GM18505 (cell line): ENCODE measurements around the gene TMEM164.

Source experiments
- ATAC-seq: cut with Tn5 transposase; IDR thresholded peaks from one replicate; pipeline ENCODE4 v1.9.1; 2021; ENCODE audit not compliant: unreplicated experiment
- POLR2A ChIP-seq: IDR thresholded peaks from 4 replicates; pipeline ENCODE4 v1.6.1; 2011; ENCODE audit warnings: borderline replicate concordance; ENCODE audit not compliant: insufficient read depth, insufficient read length; ENCODE audit errors: extremely low read depth

Gene TMEM164

DNA sequence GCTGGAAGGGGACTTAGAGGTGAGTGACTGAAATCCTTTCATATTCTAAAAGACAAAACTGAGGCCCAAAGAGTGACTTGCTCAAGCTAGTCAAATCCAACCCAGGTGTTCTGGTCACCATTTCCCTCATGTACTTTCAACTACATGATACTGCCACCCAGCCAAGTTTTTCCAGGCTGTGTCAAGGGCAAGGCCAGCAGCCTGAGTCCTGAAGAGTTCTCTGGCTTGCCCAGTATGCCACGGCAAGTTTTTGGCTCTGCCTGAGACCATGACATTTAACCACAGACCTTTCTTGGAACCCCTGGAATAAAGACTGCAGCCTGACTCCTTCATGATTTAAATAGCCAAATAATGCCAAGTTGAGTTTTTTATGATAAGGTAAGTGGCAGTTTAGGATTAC, 10.7 kb upstream of the TMEM164 start:
- TF ChIP-seq POLR2A, result no peak
- no peak for ATAC-seq

DNA sequence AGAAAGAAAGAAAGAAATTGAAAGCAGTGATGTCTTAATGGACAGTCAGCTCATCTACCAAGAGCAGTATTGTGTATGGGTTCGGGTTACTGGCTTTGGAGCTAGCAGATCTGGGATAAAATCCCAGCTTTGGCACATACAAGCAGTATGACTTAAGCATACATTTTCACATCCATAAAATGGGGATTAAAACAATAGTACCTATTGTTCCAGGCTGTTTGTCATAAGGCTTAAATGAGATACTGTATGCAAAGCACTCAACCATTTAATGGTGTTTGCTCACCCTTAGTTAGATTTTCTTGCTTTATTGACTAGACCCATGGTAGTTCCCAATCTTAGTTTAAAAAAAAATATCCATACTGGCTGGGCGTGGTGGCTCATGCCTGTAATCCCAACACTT, 7.8 kb upstream of the TMEM164 start:
- ATAC-seq, result no peak
- TF ChIP-seq POLR2A, result no peak

DNA sequence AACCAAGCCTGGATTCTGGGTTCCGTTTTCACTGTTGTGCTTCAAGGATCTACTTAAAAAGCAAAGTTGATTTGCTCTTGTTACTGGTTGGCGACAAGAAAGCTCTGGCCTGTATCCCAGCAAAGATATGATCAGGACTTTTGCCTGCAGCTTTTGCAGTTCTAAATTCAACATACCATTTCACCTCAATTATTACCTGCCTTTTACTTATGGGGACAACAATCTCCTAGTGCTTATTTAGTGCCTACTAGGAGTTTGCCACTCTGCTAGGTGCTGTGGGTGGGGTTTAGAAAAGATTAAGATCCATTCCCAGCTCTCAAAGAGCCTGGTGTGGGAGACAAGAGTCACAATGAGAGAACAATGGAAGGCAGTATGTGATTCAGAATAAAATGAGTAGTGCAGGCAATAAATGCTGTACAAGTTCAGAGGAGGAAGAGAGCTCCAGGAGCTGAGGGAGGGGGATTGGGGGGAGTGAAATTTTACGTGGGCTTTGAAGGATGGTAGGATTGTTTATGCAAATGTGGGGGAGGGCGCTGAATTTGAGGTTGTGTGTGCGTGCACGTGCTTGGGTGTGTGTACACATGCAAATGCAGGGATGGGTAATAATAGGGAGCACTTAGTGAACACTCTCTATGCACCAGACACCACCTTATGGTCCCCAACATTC, 5.0 kb upstream of the TMEM164 start:
- ATAC-seq, result no peak
- TF ChIP-seq POLR2A, result no peak

DNA sequence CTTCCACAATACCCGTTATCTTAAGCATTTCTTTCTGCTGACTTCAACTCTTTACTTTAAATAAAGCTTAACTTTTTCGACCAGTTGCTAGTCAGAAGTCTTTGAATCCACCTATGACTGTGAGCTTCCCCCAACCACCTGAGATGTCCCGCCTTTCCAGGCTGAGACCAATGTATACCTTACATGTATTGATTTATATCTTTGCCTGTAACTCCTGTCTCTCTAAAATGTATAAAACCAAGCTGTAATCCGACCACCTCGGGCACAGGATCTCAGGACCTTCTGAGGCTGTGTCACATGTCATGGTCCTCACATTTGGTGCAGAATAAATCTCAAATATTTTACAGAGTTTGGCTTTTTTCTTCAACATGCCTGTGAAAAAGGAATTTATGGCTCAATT, 2.9 kb upstream of the TMEM164 start:
- no peak for TF ChIP-seq POLR2A
- no peak for ATAC-seq

DNA sequence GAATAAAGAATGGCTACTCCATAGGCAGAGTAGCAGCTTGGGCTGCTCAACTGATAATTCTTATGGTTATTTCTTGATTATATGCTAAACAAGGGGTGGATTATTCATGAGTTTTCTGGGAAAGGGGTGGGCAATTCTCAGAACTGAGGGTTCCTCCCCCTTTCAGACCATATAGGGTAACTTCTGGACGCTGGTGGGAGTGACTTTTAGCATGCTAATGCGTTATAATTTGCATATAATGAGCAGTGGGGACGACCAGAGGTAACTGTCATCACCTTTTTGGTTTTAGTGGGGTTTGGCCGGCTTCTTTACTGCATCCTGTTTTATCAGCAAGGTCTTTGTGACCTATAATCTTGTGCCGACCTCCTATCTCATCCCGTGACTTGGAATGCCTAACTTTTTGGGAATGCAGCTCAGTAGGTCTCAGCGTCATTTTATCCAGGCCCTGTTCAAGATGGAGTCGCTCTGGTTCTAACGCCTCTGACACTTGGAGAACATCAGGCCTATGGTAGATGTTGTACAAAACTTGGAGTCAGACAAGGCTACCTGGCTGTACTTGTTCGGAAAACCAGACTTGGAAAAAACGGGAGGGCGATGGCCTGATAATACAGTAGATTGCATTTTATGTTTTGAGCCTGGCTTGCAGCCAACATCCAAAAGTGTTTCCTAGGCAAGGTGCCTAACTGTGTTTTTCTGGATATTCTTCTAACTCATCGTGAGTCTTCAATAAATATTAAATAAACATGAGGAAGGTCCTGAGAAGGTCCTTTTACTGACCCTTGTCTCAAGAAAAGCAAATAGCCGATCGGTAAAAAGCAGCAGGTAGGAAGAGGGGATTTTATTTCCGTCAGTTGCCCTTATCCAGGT, 1.8 kb upstream of the TMEM164 start:
- no peak for ATAC-seq
- TF ChIP-seq POLR2A, result no peak

DNA sequence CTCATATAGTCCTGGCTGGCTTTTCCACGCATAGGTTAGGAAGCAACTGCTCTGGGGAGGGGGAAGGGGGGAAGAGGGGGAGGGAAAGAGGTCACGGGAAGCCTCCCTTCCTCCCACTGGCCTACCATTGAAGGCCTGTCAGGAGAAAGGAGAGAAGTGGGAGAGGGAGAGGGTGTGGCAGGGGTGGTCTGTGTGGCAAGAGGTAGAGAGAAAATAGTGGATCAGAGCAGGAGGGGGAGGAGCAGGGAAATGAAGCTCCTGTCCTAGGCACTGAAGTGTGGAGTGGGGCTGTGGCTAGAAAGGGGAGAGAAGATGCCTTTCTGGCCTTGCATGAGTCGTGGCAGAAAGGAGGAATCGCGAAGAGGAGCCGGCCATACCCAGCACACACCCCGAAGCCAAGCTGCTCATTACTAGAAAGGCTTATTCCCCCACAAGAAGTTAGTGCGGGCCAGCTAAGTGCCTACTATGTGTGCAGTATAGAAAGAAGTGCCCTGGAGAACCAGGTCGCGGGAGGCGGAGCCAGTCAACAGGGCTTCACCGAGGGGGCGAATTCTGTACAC, 1.1 kb upstream of the TMEM164 start:
- ATAC-seq, result peak; percentile 7
- TF ChIP-seq POLR2A, result no peak

DNA sequence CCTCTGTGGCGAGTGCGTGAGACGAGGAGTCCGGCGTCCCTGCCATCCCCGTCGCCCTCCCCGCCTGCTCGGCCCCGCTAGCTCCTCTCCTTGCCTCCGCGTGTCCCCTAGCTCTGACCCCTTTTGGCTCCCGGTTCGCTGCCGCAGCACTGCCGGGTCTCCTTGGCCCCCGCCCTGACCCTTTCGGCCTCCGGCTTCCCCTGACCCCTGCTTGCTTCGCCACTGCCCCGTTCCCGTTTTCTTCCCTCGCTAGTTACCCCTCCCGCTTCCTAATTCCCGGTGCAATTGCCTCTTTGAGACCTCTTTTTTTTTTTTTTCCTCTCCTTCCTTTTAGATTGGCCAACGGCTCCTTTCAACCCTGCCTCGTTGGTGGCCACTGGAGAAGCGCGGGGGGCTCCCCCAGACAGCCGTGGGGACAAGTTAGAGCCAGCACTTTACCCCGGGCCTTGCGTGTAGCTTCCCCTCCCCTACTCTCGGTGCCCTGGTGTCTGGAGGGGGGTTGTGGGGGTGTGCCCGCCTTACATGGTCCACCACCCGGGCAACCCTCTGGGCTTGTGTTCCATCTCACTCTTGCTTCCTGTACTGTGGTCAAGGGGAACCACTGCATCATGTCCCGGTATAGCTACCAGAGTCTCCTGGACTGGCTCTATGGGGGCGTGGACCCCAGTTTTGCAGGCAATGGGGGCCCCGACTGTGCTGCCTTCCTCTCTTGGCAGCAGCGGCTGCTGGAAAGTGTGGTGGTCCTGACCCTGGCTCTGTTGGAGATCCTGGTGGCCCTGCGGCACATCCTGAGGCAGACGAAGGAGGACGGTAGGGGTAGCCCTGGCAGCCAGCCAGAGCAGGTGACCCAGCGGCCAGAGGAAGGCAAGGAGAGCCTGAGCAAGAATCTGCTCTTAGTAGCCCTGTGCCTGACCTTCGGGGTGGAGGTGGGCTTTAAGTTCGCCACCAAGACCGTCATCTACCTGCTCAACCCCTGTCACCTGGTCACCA, 548 bp downstream of the TMEM164 start:
- ATAC-seq, result no peak
- TF ChIP-seq POLR2A, result no peak

DNA sequence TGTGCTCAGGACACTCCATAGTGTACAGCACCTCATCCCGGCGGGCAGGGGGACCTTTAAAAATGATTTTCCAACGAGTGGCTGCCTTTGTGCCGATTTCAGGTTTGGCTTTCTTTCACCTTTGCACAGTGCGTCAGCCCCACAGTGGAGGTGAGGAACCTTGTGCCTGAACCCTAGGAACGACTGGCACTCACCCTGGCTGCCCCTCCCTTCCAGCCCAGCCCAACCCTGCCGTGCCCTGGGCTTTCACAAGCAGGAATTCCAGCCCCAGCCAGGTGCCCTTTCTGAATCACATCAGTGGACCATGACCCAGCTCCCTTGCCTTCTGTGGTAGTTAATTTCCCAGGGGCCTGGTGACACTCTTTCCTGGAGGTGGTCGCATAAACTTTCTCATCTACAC, 1.3 kb downstream of the TMEM164 start:
- ATAC-seq, result no peak
- no peak for TF ChIP-seq POLR2A

DNA sequence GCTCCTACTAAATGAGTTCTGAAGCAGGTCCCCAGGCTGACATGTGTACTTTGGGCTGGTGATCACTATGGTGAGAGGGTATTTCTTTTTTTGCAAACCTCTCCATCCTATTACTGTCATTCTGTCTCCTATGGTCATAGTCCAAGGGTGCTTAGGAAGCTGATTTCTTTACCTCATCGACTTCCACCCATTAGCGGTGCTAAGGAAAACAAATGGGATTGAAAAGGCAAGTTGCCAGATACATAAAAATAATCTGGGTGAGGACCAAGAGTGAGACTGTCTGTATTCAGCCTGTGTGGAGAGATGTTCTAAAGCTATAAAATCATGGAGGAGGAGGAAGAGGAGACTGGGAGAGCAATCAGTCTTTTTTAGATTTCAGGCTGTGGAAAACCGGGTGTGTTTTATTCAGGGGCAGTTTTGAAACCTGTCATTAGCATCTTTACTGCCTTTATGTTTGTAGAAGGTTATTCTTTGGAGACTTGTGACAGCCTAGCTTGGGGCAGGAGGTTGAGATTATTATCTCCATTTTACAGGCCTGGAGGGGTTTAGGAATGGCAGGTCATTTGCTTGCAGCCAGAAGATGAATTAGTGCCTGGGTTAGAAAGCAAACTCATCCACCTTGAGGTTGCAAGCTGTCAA, 1.9 kb downstream of the TMEM164 start:
- TF ChIP-seq POLR2A, result no peak
- no peak for ATAC-seq

DNA sequence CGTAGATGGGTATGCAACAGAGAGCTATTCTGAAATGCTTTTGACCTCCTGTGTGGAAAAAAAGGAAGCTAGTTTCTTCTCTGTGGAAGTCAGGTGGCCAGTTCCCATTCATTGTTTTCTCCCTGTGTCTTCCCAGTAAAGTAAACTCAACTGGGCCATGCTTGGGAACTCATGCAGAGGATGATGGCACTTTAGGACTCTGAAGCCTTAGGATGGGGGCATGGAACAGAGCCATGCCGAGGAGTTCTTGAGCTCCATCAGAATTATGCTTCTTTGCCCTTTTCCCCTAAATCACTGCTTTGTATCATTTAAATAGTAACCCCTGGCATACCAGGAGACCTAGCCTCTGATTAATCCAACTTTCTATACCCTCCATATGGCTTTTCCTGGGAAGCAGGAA, 3.2 kb downstream of the TMEM164 start:
- no peak for ATAC-seq

DNA sequence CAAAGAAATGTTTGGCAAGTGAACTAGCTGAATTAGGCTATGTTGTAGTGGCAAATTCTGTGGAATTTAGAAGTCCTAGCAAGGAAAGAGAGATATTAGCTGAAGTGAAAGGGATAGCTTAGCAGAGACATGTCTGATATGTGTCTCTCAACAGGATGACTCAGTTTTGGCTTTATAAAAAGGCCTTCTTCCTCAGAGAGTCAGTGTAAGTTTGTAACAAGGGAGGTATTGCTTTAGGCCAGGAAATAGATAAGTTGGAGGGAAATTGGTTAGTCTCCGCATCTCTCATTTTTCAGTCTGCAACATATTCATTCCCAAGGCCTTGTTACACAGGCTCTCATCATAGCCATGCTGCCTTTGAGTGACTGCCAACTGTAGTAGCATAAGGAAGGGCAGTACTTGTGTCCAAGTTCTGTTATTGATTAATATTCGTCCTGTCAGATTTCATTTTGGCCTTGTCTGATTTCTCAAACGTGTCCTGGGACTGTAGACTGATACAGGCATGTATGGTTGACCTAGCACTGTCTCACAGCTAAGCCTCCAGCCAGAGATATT, 4.0 kb downstream of the TMEM164 start:
- no peak for ATAC-seq
- no peak for TF ChIP-seq POLR2A

More for the DNA sequence above, 3.2 kb downstream of the TMEM164 start:
- no peak for TF ChIP-seq POLR2A

DNA sequence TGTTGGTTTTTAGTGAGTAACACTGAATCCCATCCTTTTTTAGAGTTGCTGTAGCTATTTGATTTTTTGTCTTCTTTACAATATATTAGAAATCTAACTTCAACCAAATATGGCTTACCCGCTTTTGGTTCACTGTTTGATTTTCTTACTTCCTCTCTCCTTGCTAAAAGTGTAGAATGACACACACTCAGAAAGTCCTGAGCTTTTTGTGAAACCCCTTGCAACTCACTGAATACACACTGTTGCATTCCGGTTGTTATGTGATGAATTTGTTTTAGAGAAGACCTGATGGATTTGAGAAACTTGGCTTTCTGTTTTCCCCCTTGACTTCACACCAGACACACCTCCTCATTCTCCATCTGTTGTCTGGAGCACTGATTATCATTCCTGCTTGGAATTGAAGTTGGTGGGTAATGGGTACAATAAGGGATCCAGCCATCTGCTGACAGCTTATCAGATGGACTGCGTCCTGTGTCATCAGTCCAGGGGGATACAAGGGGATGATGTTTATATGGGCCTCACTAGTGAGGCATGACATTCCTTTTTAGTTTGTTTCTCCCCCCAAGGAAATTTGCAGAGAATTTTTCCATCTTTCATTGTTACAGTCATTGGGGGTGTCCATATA, 5.2 kb downstream of the TMEM164 start:
- no peak for TF ChIP-seq POLR2A
- no peak for ATAC-seq
